ENCODE results near the gene TRAPPC12. TPM values are rescaled to one million over a fixed set of nuclear protein-coding genes. Genes with fewer than 3 reads are reported as not detected.

TRAPPC12 gene
- total RNA-seq, 1 experiment from 2014 or later = 86.2 TPM

DNA sequence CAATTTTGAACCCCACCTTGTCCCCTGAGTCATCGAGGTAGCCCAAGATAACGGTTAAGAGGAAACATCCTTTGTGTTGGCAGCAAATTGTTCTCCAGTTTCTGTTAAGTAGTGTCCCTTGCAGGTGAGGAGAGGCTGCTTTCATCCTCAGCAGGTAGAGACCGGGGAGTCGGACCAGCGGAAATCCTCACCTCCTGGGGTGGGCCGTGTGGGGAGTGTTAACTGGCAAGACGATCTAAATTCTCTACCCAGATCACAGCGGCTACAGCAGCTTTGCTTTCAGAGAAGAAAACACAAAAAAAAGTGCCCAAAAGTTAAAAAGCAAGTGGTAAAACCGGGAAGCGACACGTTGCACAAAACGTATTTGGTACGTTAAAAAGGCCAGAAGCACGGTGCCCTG, 76.6 kb downstream of the TRAPPC12 start:
- Histone ChIP-seq H3K4me2 (ENCODE audit: low read length) (no peak overlapping the region), H2AFZ (ENCODE audit: low read length) (no peak overlapping the region), H3K4me3 (ENCODE audit: low read length) (no peak overlapping the region), H3K9ac (ENCODE audit: low read length) (no peak overlapping the region), H3K79me2 (ENCODE audit: low read length) (no peaks in the 10 kb centered on the region), H3K9me3 (ENCODE audit: low read length) (no peaks in the 10 kb centered on the region), H4K20me1 (ENCODE audit: low read length) (no peaks in the 10 kb centered on the region), H3K4me1 (ENCODE audit: insufficient read depth, low read length) (no peaks in the 10 kb centered on the region), H3K36me3 (ENCODE audit: low read depth, low read length) (peaks cover 18% of the 10 kb centered on the region), H3K9me2 (replicated peaks; ENCODE audit: low read length) (no peaks in the 10 kb centered on the region), H3F3A (ENCODE audit: low read length, unreplicated experiment) (no peaks in the 10 kb centered on the region), H3K27me3 (ENCODE audit: low read length) (no peaks in the 10 kb centered on the region), H3K27ac (ENCODE audit: low read length) (no peak overlapping the region)
- ATAC-seq (no peak), DNase-seq (no peak)
- POLR2A ChIA-PET (ENCODE audit: unreplicated experiment) = no interaction called here
- TF ChIP-seq EZH2 (IDR thresholded peaks at IDR 0.05; ENCODE audit: low read length, unreplicated experiment) (no peak), EZH2phosphoT487 (IDR thresholded peaks at IDR 0.05; ENCODE audit: borderline replicate concordance, low read length) (no peak)
- TF ChIP-seq, protein P1, sequence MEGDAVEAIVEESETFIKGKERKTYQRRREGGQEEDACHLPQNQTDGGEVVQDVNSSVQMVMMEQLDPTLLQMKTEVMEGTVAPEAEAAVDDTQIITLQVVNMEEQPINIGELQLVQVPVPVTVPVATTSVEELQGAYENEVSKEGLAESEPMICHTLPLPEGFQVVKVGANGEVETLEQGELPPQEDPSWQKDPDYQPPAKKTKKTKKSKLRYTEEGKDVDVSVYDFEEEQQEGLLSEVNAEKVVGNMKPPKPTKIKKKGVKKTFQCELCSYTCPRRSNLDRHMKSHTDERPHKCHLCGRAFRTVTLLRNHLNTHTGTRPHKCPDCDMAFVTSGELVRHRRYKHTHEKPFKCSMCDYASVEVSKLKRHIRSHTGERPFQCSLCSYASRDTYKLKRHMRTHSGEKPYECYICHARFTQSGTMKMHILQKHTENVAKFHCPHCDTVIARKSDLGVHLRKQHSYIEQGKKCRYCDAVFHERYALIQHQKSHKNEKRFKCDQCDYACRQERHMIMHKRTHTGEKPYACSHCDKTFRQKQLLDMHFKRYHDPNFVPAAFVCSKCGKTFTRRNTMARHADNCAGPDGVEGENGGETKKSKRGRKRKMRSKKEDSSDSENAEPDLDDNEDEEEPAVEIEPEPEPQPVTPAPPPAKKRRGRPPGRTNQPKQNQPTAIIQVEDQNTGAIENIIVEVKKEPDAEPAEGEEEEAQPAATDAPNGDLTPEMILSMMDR (conservative IDR thresholded peaks at IDR 0.05; ENCODE audit: low read depth, low read length) = no peak
- CTCF ChIA-PET = no interaction called here
- no TSS peak for BruUV-seq (replicated peaks)
- intact Hi-C loops (cut with micrococcal nuclease) = no loop called here

DNA sequence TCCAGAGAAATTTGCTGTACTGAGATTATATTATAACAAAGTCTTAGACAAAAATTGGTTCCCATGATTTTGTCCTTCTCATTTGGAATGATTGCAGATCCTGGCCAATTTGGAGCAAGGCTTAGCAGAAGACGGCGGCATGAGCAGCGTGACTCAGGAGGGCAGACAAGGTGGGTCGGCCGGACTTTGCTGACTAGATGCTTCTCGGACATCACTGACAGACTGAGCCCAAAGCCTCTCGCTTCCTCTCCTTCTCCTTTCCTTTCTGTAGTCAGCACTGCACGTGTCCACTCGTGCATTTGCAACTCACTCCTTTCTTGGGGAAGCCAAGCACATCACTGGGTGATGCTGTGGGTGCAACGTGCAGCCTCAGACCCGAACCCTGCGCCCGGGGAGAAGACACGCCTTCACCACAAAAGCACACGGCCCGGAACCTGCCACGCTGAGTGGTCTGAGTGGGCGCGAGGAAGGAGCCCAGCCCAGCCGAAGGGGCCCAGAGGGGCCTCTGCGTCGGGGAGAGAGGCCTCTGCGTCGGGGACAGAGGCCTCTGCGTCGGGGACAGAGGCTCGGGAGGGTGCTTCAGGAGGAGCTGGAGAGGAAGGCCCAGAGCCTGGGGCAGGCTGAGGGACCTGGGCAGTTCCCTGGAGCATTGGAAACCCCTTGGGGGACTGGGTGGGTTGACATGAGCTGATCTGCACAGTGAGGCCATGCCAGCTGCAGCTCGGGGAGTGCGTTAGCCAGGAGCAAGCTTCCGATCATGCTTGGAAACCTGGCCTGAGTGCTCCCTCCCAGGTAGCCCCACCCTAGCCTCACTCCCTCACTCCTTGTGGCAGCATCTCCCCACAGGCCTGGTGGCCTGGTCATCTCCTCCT, 78.3 kb downstream of the TRAPPC12 start:
- no peaks in the 10 kb centered on the region for H3K9me2 ChIP-seq (replicated peaks; ENCODE audit: low read length)
- H4K20me1 ChIP-seq (ENCODE audit: low read length) = no peaks in the 10 kb centered on the region
- no peaks in the 10 kb centered on the region for H3K4me1 ChIP-seq (ENCODE audit: insufficient read depth, low read length)
- H3K4me3 ChIP-seq (ENCODE audit: low read length) = no peak overlapping the region
- no peak overlapping the region for H2AFZ ChIP-seq (ENCODE audit: low read length)
- H3K4me2 ChIP-seq (ENCODE audit: low read length) = no peak overlapping the region
- TF ChIP-seq EZH2 (IDR thresholded peaks at IDR 0.05; ENCODE audit: low read length, unreplicated experiment) (no peak), EZH2phosphoT487 (IDR thresholded peaks at IDR 0.05; ENCODE audit: borderline replicate concordance, low read length) (no peak)
- TF ChIP-seq, protein P1 (conservative IDR thresholded peaks at IDR 0.05; ENCODE audit: low read depth, low read length) = no peak
- H3K9ac ChIP-seq (ENCODE audit: low read length) = no peak overlapping the region
- H3K36me3 ChIP-seq (ENCODE audit: low read depth, low read length) = peaks cover 13% of the 10 kb centered on the region
- no peaks in the 10 kb centered on the region for H3K9me3 ChIP-seq (ENCODE audit: low read length)
- BruUV-seq (replicated peaks) = no TSS peak
- H3K79me2 ChIP-seq (ENCODE audit: low read length) = no peaks in the 10 kb centered on the region
- ChIA-PET CTCF (no interaction called here), POLR2A (ENCODE audit: unreplicated experiment) (no interaction called here)
- no peak overlapping the region for H3K27ac ChIP-seq (ENCODE audit: low read length)
- DNase-seq (no peak), ATAC-seq (no peak)
- H3K27me3 ChIP-seq (ENCODE audit: low read length) = no peaks in the 10 kb centered on the region
- H3F3A ChIP-seq (ENCODE audit: low read length, unreplicated experiment) = no peaks in the 10 kb centered on the region
- intact Hi-C loops (cut with micrococcal nuclease) = no loop called here

All from PC-3 (cell line).